Smooth muscle cell of trachea (primary cell): ENCODE data around the gene NAP1L2. TPM values are rescaled to one million over a fixed set of nuclear protein-coding genes. Genes with fewer than 3 reads are reported as not detected.

Experiments
- total RNA-seq: library from RNA; depleted of rRNA; stranded (reverse); fragments of >200 nt; gene quantifications from 2 replicates; pipeline ENCODE4 v1.2.1, GENCODE V29; 2014

NAP1L2 gene
- 1.5 and 3.1 TPM in 2 replicates for total RNA-seq

GRCh38 chrX:73214426-73215094 lies at the start of gene NAP1L2:
TSS of gene NAP1L2 (minus strand) at chrX:73214851. CDS start at chrX:73214492, 359 bp downstream.

Other genes with a start within 250 kb of the NAP1L2 start
- gene PABPC1L2B, start 211.9 kb downstream of the NAP1L2 start, total RNA-seq, result not detected in 2 replicates
- gene PABPC1L2A, start 135.3 kb downstream of the NAP1L2 start, total RNA-seq, result not detected in 2 replicates
- gene CDX4, start 232.2 kb upstream of the NAP1L2 start, total RNA-seq, result not detected in 2 replicates